Neural cell (in vitro differentiated cells): ENCODE results near the gene URAD.

Experiments used
- EP300 ChIP-seq: fragments of 450-650 bp; conservative IDR thresholded peaks from 2 replicates; pipeline ENCODE4 v1.6.1; 2014; ENCODE audit warnings: antibody characterized with exemption, mild to moderate bottlenecking, moderate library complexity; ENCODE audit not compliant: poor library complexity, severe bottlenecking
- POLR2AphosphoS5 ChIP-seq: IDR thresholded peaks from 2 replicates; pipeline ENCODE4 v1.6.1; 2012
- SMC3 ChIP-seq: fragments of 450-650 bp; conservative IDR thresholded peaks from 2 replicates; pipeline ENCODE4 v1.6.1; 2014; ENCODE audit warnings: antibody characterized with exemption, mild to moderate bottlenecking, moderate library complexity; ENCODE audit not compliant: poor library complexity
- TAF1 ChIP-seq: IDR thresholded peaks from 2 replicates; pipeline ENCODE4 v1.6.1; 2012; ENCODE audit warnings: low read depth

- TF ChIP-seq TAF1 (no peak), SMC3 (no peak), EP300 (no peak), POLR2AphosphoS5 (no peak)
Measured at GRCh38 chr13:28031896-28032288, 43.4 kb upstream of the URAD start.
